ENCODE data around the gene WWOX.

WWOX gene

DNA sequence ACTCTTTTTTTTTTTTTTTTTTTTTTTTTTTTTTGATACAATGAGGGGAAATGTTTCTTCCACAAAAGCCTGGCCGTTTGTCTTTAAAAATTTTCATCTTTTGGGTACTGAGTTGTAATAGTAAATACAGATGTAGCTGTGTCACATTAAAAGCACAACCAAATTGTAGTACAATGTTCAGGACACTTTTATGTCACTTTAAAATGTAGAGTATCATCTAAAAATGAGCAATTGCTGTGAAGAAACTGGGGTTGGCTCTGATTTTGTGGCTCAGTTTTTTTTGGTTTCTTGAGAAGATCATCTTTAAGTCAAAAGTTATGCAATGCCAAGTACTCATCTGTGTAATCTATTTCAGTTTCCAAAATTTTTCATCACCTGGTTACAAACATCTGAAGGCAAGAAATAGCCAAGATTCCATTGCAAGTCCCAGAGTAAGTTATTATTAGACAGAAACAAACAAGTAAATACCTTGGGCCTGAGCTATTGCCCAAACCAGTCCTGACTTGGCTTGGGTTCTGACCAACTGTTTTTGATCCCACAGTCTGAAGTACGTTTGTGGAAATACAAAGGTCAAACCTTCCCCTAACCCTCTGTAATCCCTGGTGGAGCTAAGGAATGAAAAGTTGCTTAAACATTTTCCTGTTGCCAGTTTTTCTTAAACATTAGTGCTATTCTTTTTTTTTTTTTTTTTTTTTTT, 717.2 kb downstream of the WWOX start:
- Mint-ChIP-seq H3K36me3 (no peaks in the 10 kb centered on the region), H3K9me3 (ENCODE audit: low read depth) (no peaks in the 10 kb centered on the region), H3K4me1 (ENCODE audit: low read depth) (no peaks in the 10 kb centered on the region), H3K27me3 (no peaks in the 10 kb centered on the region), H3K27ac (no peak overlapping the region), H3K4me3 (no peak overlapping the region)

DNA sequence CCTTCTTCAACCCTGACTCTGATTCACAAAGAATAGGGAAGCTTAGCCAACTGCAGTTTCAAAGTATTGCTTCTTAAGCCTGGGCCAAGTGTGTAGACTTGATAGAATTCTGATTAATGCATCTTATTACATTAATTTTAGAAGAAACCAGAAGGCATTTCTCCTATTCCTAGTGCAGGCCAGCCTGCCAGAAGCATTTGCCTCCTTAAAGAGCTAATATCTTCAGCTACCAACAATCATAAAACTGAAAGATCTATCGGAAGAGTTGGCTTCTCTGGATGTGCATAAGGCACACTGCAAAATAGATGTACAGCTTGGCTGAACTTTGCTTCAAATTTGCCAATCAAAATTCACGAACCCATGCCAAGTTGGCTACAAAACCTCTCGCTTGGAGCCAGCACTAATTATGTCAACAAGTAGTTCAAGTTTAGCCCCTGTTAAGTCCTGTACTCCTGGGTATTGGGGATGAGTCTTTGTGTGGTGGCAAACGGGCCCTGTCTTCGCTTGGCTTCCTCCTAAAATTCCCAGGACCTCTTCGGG, 717.8 kb downstream of the WWOX start:
- no peaks in the 10 kb centered on the region for H3K36me3 Mint-ChIP-seq
- H3K27ac Mint-ChIP-seq = no peak overlapping the region

DNA sequence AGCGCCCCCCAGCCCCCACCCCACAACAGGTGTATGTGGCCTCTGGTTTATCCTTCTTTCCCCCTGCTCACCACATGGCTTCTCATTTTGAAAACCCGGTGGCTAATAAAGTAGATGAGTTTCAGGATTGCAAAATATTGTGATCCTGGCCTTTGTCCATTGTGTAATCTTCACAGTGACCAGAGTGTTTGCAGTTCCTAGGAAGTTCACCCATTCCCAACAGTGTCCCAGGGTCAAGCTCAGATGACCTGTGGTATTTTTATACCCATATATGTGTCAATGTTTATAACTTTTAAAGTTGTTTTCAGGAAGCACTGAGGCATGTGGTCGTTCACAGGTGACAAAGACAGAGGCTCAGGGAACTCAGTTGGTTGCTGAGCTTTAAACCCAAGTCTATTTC, 721.9 kb downstream of the WWOX start:
- H3K27me3 Mint-ChIP-seq = no peaks in the 10 kb centered on the region
- no peaks in the 10 kb centered on the region for H3K4me1 Mint-ChIP-seq (ENCODE audit: low read depth)
- no peak overlapping the region for H3K4me3 Mint-ChIP-seq
- H3K27ac Mint-ChIP-seq = no peak overlapping the region
- H3K36me3 Mint-ChIP-seq = no peaks in the 10 kb centered on the region
- no peaks in the 10 kb centered on the region for H3K9me3 Mint-ChIP-seq (ENCODE audit: low read depth)

More for the DNA sequence above, 717.8 kb downstream of the WWOX start:
- Mint-ChIP-seq H3K9me3 (ENCODE audit: low read depth) (no peaks in the 10 kb centered on the region), H3K4me1 (ENCODE audit: low read depth) (no peaks in the 10 kb centered on the region), H3K27me3 (no peaks in the 10 kb centered on the region), H3K4me3 (no peak overlapping the region)

DNA sequence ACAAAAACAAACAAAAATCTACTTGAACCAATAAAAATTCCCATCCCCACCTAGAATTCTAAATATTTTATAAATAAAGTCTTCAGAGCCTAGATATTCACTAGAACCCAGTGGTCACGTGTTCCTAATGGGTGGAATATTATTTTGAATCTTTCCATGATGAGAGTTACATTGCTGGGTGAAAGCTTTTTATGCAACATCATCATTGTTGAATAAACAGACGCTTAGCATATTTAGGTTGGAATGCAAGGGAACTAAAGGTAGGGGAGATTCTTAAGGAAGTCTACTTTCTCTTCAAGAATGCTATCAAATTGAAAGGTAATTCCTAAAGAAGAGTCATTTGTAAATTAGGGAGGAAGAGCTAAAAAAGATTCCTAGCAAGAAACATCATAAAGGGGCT, 723.1 kb downstream of the WWOX start:
- no peaks in the 10 kb centered on the region for H3K36me3 Mint-ChIP-seq

DNA sequence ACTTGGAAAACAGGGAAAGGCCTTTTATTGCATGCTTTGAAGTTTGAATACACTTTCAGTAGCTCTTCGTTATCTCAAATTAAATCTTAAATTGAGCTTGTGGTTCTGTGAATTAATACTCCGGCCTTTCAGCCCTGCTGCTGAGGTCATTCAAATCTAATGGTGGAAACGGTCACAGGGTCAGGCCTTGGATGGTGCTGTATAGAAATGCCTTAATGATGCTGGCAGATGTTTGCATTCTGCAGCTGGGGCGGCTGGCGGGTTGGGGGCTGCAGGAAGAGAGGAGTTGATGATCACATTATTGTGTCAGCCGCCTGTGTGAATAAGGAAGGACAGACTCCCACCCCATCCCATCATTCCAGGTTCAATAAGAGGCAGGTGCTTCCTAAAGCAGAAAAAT, 723.6 kb downstream of the WWOX start:
- H3K36me3 Mint-ChIP-seq = no peaks in the 10 kb centered on the region
- no peak overlapping the region for H3K27ac Mint-ChIP-seq
- H3K4me3 Mint-ChIP-seq = no peak overlapping the region
- no peaks in the 10 kb centered on the region for H3K9me3 Mint-ChIP-seq (ENCODE audit: low read depth)
- H3K27me3 Mint-ChIP-seq = no peaks in the 10 kb centered on the region
- H3K4me1 Mint-ChIP-seq (ENCODE audit: low read depth) = no peaks in the 10 kb centered on the region

More for the DNA sequence above, 723.1 kb downstream of the WWOX start:
- Mint-ChIP-seq H3K27ac (no peak overlapping the region), H3K9me3 (ENCODE audit: low read depth) (no peaks in the 10 kb centered on the region), H3K27me3 (no peaks in the 10 kb centered on the region), H3K4me3 (no peak overlapping the region), H3K4me1 (ENCODE audit: low read depth) (no peaks in the 10 kb centered on the region)

DNA sequence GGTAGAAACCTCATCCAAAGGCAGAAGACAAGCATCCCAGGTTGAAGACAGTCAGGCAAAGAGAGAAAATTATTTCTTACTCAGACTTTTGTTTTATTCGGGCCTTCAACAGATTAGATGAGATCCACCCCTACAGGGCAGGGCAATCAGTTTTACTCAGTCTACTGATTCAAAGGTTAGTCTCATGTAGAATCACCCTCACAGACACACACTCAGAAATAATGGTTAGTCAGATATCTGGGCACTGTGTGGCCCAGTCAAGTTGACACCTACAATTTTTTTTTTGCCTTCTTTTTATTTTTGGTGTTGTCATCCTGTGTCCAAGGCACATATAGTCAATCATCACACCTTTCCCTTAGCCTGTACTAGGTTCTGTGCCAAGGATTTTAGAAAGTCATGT, 729.8 kb downstream of the WWOX start:
- Mint-ChIP-seq H3K36me3 (no peaks in the 10 kb centered on the region), H3K27ac (no peak overlapping the region), H3K9me3 (ENCODE audit: low read depth) (no peaks in the 10 kb centered on the region), H3K4me1 (ENCODE audit: low read depth) (no peaks in the 10 kb centered on the region), H3K27me3 (no peaks in the 10 kb centered on the region), H3K4me3 (no peak overlapping the region)

DNA sequence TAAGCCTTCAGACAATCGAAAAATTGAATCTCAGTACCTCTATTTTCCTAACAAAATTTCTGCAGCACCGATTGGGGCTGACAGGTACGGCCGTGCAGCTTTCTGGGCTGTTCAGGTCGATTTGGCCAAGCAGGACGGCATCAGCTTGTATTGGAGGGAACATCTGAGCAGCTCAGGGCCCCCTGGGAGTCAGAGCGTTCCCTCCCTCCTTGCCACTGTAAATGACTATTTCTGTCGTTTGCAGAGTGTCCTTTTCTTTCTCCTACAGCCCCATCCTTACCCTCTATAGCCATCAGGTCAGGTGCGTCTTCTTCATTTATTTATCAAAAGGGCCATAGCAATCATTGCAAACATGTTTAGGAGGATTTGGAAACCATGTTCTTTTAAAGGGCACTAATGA, 731.1 kb downstream of the WWOX start:
- H3K27ac Mint-ChIP-seq = no peak overlapping the region
- no peaks in the 10 kb centered on the region for H3K27me3 Mint-ChIP-seq
- H3K9me3 Mint-ChIP-seq (ENCODE audit: low read depth) = no peaks in the 10 kb centered on the region
- H3K4me1 Mint-ChIP-seq (ENCODE audit: low read depth) = no peaks in the 10 kb centered on the region
- H3K36me3 Mint-ChIP-seq = no peaks in the 10 kb centered on the region
- no peak overlapping the region for H3K4me3 Mint-ChIP-seq

DNA sequence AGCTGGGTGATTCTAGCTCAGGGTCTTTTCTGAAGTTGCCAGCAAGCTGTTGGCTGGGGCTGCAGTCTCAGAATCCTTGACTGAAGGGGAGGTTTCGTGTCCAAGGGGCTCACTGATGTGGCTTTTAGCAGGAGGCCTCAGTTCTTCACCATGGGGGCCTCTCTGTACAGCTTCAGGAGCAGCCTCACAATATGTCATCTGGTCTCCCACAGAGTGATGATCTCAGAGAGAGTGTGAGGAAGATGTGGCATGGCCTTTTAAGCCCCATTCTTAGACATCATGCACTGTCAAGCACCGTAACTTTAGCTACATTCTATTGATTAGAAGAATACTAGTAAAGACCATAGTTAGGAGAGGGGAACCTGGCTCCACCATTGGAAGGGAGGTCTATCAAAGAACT, 732.6 kb downstream of the WWOX start:
- H3K4me1 Mint-ChIP-seq (ENCODE audit: low read depth) = no peaks in the 10 kb centered on the region
- H3K27ac Mint-ChIP-seq = no peak overlapping the region
- H3K27me3 Mint-ChIP-seq = no peaks in the 10 kb centered on the region
- H3K9me3 Mint-ChIP-seq (ENCODE audit: low read depth) = no peaks in the 10 kb centered on the region
- no peak overlapping the region for H3K4me3 Mint-ChIP-seq
- no peaks in the 10 kb centered on the region for H3K36me3 Mint-ChIP-seq

DNA sequence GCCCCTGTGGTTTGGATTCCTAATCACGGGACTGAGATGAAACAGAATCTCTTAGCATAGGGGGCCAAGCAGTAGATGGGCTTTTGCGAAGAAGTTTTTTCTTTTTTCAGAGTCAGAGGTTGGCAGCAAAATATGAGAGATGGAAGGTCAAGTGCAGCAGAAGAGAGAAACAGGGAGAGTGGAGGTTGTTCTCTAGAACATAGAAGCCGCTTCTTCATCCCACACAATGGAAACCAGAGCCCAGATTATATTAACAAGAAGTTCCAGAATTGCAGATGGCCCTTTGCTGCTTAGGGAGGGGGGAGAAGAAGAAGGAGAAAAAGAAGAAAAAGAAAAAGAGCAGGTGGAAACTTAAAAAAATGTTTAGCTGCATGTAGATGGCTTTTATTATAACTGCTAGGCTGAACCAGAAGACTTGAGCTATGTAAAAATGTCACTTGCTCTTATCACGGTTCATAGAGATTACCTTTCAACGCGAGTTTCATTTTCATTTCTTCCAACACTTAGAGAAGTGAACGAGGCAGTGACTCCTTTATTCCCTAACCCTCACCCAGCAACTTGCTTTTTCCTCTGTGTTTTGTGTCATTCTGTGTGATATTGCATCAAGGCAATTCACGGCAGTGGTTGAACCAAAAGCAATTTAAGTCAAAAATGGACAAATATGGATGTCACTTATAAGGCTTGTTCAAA, 737.5 kb downstream of the WWOX start:
- Mint-ChIP-seq H3K36me3 (no peaks in the 10 kb centered on the region), H3K27me3 (no peaks in the 10 kb centered on the region), H3K4me1 (ENCODE audit: low read depth) (no peaks in the 10 kb centered on the region), H3K27ac (no peak overlapping the region), H3K4me3 (peak overlapping the region; percentile 17), H3K9me3 (ENCODE audit: low read depth) (no peaks in the 10 kb centered on the region)

DNA sequence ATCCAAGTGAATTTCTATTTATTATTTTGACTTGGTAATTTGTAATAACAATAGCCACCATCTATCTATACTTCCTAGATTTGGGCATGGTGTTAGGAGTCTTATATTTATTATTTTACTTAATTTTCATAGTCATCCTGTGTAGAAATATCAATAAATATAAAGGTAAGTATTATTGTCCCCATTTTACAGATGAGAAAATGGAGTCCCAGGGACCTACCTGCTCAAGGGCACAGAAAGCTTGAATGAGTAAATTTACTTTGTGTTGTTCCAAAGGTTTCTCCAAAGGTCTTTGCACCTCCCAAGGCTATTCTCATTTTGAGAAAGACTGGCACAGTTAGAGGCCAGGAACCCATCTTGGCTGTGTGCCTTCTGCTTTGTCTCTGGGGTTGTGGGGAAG, 738.3 kb downstream of the WWOX start:
- no peak overlapping the region for H3K4me3 Mint-ChIP-seq
- no peak overlapping the region for H3K27ac Mint-ChIP-seq
- no peaks in the 10 kb centered on the region for H3K27me3 Mint-ChIP-seq
- H3K36me3 Mint-ChIP-seq = no peaks in the 10 kb centered on the region
- no peaks in the 10 kb centered on the region for H3K9me3 Mint-ChIP-seq (ENCODE audit: low read depth)
- H3K4me1 Mint-ChIP-seq (ENCODE audit: low read depth) = no peaks in the 10 kb centered on the region

DNA sequence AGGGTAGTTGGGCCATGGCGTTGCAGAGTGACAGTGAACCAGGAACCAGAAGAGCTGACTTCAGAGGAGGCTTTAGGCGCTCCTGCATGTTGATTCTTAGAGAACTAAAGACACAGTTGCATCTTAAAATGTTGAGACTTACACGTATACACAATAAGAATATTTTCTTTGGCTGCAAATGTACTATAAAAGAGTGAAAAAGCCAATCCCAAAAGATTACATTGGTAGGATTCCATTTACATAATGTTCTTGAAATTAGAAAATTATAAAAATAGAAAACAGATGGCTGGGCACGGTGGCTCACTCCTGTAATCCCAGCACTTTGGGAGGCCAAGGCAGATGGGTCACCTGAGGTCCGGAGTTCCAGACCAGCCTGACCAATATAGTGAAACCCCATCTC, 738.8 kb downstream of the WWOX start:
- H3K4me3 Mint-ChIP-seq = no peak overlapping the region
- H3K27me3 Mint-ChIP-seq = no peaks in the 10 kb centered on the region
- H3K27ac Mint-ChIP-seq = no peak overlapping the region
- no peaks in the 10 kb centered on the region for H3K4me1 Mint-ChIP-seq (ENCODE audit: low read depth)
- no peaks in the 10 kb centered on the region for H3K36me3 Mint-ChIP-seq
- no peaks in the 10 kb centered on the region for H3K9me3 Mint-ChIP-seq (ENCODE audit: low read depth)

DNA sequence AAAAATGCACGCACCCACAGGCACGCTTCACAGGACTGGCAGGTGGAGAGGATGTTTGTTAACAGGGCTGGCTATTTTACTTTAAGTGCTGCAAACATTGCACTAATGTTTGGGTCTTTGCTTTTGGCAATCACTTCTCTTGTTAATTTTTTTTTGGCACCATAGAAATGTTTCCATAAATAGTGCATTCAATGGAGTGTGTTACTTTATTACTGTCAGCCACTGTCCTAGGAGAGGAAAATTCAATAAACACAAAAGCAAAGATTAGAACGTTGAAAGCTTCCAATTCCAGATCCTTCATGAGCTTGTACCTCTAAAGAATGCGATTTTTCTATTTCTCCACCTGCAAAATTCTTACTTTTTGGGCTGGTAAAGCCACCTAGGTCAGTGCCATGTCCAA, 743.5 kb downstream of the WWOX start:
- Mint-ChIP-seq H3K9me3 (ENCODE audit: low read depth) (no peaks in the 10 kb centered on the region), H3K4me1 (ENCODE audit: low read depth) (no peaks in the 10 kb centered on the region), H3K4me3 (no peak overlapping the region), H3K27me3 (no peaks in the 10 kb centered on the region), H3K27ac (no peak overlapping the region), H3K36me3 (no peaks in the 10 kb centered on the region)

DNA sequence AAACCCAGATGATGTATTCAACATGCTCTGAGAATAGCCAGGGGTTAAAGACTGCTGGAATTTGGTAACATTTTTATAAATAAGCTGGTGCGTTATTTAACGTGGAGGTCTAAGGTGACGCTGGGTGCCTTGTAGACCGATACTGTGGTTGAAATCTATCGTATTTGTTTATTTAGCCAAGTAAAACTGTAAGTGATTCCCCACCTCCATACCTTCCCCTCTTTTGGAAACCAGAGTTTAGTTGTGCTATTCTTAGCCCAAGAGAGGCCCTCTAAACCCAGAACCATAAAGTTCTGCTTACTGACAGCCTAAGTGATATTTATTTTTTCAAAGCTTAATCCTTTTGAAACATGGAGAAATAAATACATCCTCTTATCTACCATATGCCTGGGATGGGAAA, 744.5 kb downstream of the WWOX start:
- Mint-ChIP-seq H3K27ac (no peak overlapping the region), H3K36me3 (no peaks in the 10 kb centered on the region), H3K4me3 (no peak overlapping the region), H3K4me1 (ENCODE audit: low read depth) (no peaks in the 10 kb centered on the region), H3K9me3 (ENCODE audit: low read depth) (no peaks in the 10 kb centered on the region), H3K27me3 (no peaks in the 10 kb centered on the region)

DNA sequence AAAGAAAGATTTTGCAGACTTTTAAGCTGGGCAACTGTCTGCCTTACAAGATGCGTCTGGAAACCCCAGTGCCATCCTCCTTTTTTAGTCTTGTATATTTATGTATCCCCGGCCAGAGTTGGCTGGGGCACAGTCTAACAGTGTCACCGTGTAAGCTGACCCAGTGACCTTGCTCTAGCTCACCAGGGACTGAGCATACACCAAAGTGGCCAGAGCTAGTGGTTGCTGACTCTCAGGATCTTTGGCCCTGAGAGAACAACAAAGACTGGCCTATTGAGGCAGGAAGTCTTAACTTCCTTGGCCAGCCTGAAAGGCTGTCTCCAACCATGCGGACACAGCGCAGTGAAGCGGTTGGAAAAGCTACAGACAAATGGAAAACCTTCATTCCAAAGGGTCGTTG, 745.2 kb downstream of the WWOX start:
- Mint-ChIP-seq H3K4me3 (no peak overlapping the region), H3K4me1 (ENCODE audit: low read depth) (no peaks in the 10 kb centered on the region), H3K27me3 (no peaks in the 10 kb centered on the region), H3K27ac (no peak overlapping the region), H3K36me3 (no peaks in the 10 kb centered on the region), H3K9me3 (ENCODE audit: low read depth) (no peaks in the 10 kb centered on the region)

DNA sequence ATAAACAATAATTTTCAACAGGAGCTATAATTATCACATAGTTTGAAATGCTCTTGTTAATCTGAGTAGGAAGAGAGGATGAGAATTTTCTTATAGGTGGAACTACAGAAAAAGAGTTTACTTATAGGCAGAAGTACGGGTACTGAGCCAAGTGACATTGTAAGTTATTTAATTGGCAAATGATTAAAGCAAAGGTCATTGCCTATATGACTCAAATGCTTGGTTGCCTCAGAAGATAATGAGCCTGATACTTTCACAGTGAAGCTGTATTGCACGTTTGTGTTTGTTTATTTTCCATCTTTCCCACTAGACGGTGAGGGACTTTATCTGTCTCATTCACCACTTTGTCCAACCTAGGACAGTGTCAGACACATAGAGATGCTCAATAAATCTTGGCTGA, 751.8 kb downstream of the WWOX start:
- Mint-ChIP-seq H3K9me3 (ENCODE audit: low read depth) (no peaks in the 10 kb centered on the region), H3K27ac (no peak overlapping the region), H3K36me3 (no peaks in the 10 kb centered on the region), H3K4me3 (no peak overlapping the region), H3K4me1 (ENCODE audit: low read depth) (no peaks in the 10 kb centered on the region), H3K27me3 (no peaks in the 10 kb centered on the region)

Measured in activated naive CD8-positive, alpha-beta T cell (primary cell).